ENCODE results near the gene SPAM1.

SPAM1 gene

DNA sequence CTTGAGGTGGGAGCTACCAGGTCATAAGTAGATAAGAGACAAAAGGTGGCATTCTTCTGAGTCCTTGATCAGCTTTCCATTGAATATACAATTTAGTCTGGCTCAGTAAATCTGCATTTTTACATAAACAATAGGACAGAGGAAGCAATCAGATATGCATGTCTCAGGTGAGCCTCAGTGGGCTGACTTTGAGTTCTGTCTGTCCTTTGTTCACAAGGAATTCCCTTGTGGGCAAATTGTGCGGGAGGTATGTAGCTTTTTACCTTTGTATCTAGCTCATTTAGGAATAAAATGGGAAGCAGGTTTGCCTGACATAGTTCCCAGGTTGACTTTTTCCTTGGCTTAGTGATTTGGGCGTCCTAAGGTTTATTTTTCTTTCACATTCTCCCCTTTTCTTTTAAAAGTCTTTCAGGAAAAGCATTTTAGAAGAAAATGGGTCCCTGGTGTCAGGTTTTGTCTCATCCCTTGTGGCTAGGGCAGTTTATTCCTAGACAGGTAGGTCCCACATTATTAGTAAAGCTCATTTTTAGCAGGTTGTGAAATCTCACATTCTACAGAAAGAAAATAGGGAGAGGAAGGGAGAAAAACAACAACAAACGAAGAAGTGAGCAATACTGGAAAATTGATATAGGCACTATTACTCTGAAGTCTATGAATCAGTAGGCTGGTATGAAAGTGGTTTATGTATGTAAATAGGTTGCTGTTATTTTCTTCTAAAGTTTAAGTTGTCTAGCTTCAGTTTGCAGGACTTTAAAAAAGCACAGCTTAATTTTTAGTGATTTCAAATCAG, 16.5 kb downstream of the SPAM1 start:
- no peaks in the 10 kb centered on the region; a peak in 1 of 20 replicates for H3K4me1 ChIP-seq
- no peaks in the 10 kb centered on the region for H3K27me3 ChIP-seq
- no peaks in the 10 kb centered on the region for H3K9me3 ChIP-seq (replicated peaks in 1 of 11)
- no peak overlapping the region for H3K9ac ChIP-seq
- no peaks in the 10 kb centered on the region for H3K36me3 ChIP-seq
- no peak overlapping the region for H3K4me3 ChIP-seq
- H3K4me2 ChIP-seq: no peak overlapping the region
- no peak overlapping the region for H3K27ac ChIP-seq
- H4K20me1 ChIP-seq: no peaks in the 10 kb centered on the region
- TF ChIP-seq Cebpa-rat (IDR thresholded peaks at IDR 0.05): no peak

DNA sequence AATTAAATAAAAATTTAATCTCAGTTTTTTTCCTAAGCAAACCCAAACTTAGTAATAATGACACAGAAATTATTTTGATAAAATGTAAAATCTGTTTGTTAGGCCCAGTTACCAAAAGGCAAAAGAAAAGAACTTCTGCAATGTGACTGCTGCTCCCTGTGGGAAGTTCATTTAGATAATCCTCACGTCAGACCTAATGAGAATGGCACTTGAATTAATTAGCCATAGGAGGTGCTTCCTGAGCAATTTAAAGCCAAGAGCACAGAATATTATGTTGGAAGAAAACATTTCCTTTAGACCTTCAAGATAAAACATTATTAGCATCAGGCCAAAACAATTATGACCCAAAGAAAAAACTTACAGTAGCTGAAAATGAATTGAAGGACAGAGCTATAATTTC, 19.4 kb downstream of the SPAM1 start:
- no peaks in the 10 kb centered on the region for H3K9me3 ChIP-seq (replicated peaks in 1 of 11)
- H3K36me3 ChIP-seq: no peaks in the 10 kb centered on the region
- no peaks in the 10 kb centered on the region for H3K27me3 ChIP-seq
- no peaks in the 10 kb centered on the region for H4K20me1 ChIP-seq
- H3K4me3 ChIP-seq: no peak overlapping the region
- H3K9ac ChIP-seq: no peak overlapping the region
- H3K4me2 ChIP-seq: no peak overlapping the region
- no peak for TF ChIP-seq Cebpa-rat (IDR thresholded peaks at IDR 0.05)
- no peak overlapping the region for H3K27ac ChIP-seq
- no peaks in the 10 kb centered on the region for H3K4me1 ChIP-seq

DNA sequence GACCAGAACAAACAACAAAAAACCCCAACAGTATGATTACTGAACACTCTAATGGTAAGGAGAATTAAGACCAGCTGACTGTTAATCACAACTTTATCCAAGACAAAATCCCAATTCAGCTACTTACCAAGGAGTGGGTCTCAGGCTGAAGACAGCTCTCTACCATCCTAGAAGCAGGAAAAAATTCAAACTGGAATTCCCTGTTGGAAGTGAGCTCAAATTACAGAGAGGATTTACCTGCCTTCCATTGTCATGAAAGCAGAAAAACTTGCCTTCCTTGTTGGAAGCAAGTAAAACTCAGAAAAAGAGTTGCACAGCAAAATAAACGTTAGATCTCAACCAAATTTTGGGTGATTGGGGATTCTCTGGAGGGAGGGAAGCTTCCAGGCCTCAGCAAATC, 20.9 kb downstream of the SPAM1 start:
- H3K4me3 ChIP-seq: no peak overlapping the region
- H4K20me1 ChIP-seq: no peaks in the 10 kb centered on the region
- TF ChIP-seq Cebpa-rat (IDR thresholded peaks at IDR 0.05): no peak
- no peaks in the 10 kb centered on the region for H3K4me1 ChIP-seq
- H3K36me3 ChIP-seq: no peaks in the 10 kb centered on the region
- H3K9me3 ChIP-seq (replicated peaks in 1 of 11): no peaks in the 10 kb centered on the region
- no peaks in the 10 kb centered on the region for H3K27me3 ChIP-seq
- no peak overlapping the region for H3K27ac ChIP-seq
- no peak overlapping the region for H3K4me2 ChIP-seq
- no peak overlapping the region for H3K9ac ChIP-seq

- H3K4me2 ChIP-seq: no peak overlapping the region
- H3K9ac ChIP-seq: no peak overlapping the region
- no peaks in the 10 kb centered on the region for H3K27me3 ChIP-seq
- H4K20me1 ChIP-seq: no peaks in the 10 kb centered on the region
- H3K4me1 ChIP-seq: no peaks in the 10 kb centered on the region
- no peak for TF ChIP-seq Cebpa-rat (IDR thresholded peaks at IDR 0.05)
- H3K36me3 ChIP-seq: no peaks in the 10 kb centered on the region
- H3K9me3 ChIP-seq (replicated peaks in 1 of 11): no peaks in the 10 kb centered on the region
- no peak overlapping the region for H3K27ac ChIP-seq
- H3K4me3 ChIP-seq: no peak overlapping the region
Observed at GRCh38 chr7:123948136-123948535, 23.1 kb downstream of the SPAM1 start.

DNA sequence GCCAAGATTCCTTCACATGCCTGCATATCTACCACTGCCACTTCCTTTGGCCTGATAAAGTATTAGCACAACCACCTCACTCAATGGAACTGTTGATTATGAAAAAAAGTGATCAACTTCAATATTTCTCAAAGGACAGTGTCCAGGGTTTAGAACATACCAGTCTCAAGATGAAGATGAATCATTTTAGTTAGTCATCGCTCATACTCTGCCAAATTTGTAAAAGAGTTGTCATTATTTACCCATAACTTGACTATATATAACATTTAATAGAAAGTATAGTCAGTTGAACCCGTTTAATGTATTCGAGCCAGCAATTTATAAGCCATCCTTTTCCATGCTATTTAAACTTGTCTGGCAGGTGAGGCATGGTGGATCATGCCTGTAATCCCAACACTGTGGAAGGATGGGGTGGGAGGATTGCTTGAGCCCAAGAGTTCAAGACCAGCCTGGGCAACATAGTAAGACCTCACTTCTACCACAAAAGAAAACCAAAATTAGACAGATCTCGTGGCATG, 33.2 kb downstream of the SPAM1 start:
- no peaks in the 10 kb centered on the region for H3K9me3 ChIP-seq (replicated peaks in 1 of 11)
- H3K9ac ChIP-seq: no peak overlapping the region
- no peak overlapping the region for H3K4me3 ChIP-seq
- H3K36me3 ChIP-seq: no peaks in the 10 kb centered on the region
- no peak for TF ChIP-seq Cebpa-rat (IDR thresholded peaks at IDR 0.05)
- no peak overlapping the region for H3K4me2 ChIP-seq
- no peak overlapping the region for H3K27ac ChIP-seq
- no peaks in the 10 kb centered on the region for H4K20me1 ChIP-seq
- H3K4me1 ChIP-seq: peaks cover 0 to 22% (median 0%) of the 10 kb centered on the region in 10 experiments; a peak in 4 of 20 replicates
- no peaks in the 10 kb centered on the region for H3K27me3 ChIP-seq

GRCh38 chr7:123961771-123962170, 36.7 kb downstream of the SPAM1 start:
- Histone ChIP-seq H3K9me3 (replicated peaks in 1 of 11) (no peaks in the 10 kb centered on the region), H3K27ac (peak overlapping the region in 3 of 11 experiments; percentile 29 to 56 (median 48); a peak in 5 of 22 replicates), H3K4me1 (peaks cover 0 to 25% (median 0%) of the 10 kb centered on the region in 10 experiments; a peak in 4 of 20 replicates), H3K36me3 (no peaks in the 10 kb centered on the region), H3K27me3 (no peaks in the 10 kb centered on the region), H3K9ac (peak overlapping the region in 1 of 11 experiments; percentile 23; a peak in 1 of 22 replicates), H3K4me2 (peak overlapping the region in 3 of 11 experiments; percentile 25 to 75 (median 52); a peak in 5 of 22 replicates), H3K4me3 (peak overlapping the region in 1 of 10 experiments; percentile 27; a peak in 2 of 20 replicates), H4K20me1 (no peaks in the 10 kb centered on the region)
- TF ChIP-seq Cebpa-rat (IDR thresholded peaks at IDR 0.05): no peak

- Histone ChIP-seq H3K27ac (no peak overlapping the region), H3K4me3 (no peak overlapping the region), H4K20me1 (no peaks in the 10 kb centered on the region), H3K27me3 (no peaks in the 10 kb centered on the region), H3K4me2 (no peak overlapping the region), H3K9ac (no peak overlapping the region), H3K9me3 (replicated peaks in 1 of 11) (no peaks in the 10 kb centered on the region), H3K36me3 (no peaks in the 10 kb centered on the region), H3K4me1 (peaks cover 0 to 16% (median 0%) of the 10 kb centered on the region in 10 experiments; a peak in 4 of 20 replicates)
- no peak for TF ChIP-seq Cebpa-rat (IDR thresholded peaks at IDR 0.05)
Observed at GRCh38 chr7:123966936-123967335, 41.9 kb downstream of the SPAM1 start.

DNA sequence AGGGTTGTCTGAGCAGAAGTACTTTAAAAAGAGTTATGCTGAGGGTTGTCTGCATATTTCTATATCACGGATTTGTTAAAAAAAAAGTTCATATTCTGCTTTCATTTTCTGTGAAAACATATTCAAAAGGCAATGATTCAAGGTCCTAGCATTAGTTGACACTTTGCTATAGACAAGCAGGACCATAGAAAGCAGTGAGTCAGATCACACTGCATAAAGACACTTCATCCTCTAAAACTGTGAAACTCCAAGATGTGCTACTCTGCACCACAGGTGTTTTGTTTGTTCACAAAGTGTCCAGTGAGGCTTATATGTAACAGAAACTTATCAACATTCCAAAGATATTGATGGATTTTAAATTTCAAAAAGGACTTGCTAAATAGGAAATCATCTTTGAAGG, 47.0 kb downstream of the SPAM1 start:
- Histone ChIP-seq H3K9ac (no peak overlapping the region), H3K36me3 (no peaks in the 10 kb centered on the region), H3K9me3 (replicated peaks in 1 of 11) (no peaks in the 10 kb centered on the region)

GRCh38 chr7:123972831-123973230, 47.8 kb downstream of the SPAM1 start:
- Histone ChIP-seq H3K4me1 (peaks cover 0 to 7% (median 0%) of the 10 kb centered on the region in 10 experiments; a peak in 2 of 20 replicates), H3K4me2 (no peak overlapping the region), H3K9ac (no peak overlapping the region), H3K4me3 (no peak overlapping the region), H3K27ac (no peak overlapping the region), H3K9me3 (replicated peaks in 1 of 11) (no peaks in the 10 kb centered on the region), H3K27me3 (no peaks in the 10 kb centered on the region), H4K20me1 (no peaks in the 10 kb centered on the region), H3K36me3 (no peaks in the 10 kb centered on the region)
- TF ChIP-seq Cebpa-rat (IDR thresholded peaks at IDR 0.05): no peak

More for the DNA sequence above, 47.0 kb downstream of the SPAM1 start:
- Histone ChIP-seq H3K27me3 (no peaks in the 10 kb centered on the region), H3K4me1 (peaks cover 0 to 7% (median 0%) of the 10 kb centered on the region in 10 experiments; a peak in 2 of 20 replicates), H3K4me3 (no peak overlapping the region), H4K20me1 (no peaks in the 10 kb centered on the region), H3K27ac (no peak overlapping the region), H3K4me2 (no peak overlapping the region)
- no peak for TF ChIP-seq Cebpa-rat (IDR thresholded peaks at IDR 0.05)
